Activated CD8-positive, alpha-beta memory T cell treated with anti-CD3 and anti-CD28 coated beads, Interleukin-2, amount 50 U/mL, for 1 hour (primary cell): ENCODE data around the gene RALY.
"Not testable (repeated sequence)": the region's sequence is repeated elsewhere in the genome, so short reads cannot be mapped to it uniquely, and the experiment has no call there.

ENCODE experiments used
- DNase-seq: peaks from one replicate; pipeline ENCODE4 v3.0.0-alpha.2; 2020; ENCODE audit errors: extremely low read depth

RALY gene

DNA sequence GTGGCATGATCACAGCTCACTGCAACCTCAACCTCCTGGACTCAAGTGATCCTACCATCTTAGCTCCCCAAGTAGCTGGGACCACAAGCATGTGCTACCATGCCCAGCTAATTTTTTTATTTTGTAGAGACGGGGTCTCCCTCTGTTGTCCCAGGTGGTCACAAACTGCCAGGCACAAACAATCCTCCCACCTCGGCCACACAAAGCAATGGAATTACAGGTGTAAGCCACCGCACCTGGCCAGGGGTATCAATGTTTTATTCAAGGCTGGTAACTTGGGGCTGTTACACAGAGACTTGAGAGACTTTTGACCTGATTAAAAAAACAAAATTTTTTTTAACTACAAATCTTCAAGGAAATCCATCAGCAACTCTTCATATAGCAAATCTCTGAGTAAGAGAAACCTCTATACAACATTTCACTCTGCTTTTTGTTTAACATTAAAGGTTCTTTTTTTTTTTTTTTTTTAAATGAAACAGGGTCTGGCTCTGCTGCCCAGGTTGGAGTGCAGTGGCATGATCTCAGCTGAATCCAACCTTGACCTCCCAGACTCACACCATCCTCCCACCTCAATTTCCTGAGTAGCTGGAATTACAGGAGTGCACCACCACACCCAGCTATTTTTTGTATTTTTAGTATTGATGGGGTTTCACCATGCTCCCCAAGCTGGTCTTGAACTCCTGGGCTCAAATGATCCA, 112.4 kb downstream of the RALY start:
- no peak for DNase-seq

GRCh38 chr20:34108616-34109174, 115.0 kb downstream of the RALY start:
- no peak for DNase-seq

DNA sequence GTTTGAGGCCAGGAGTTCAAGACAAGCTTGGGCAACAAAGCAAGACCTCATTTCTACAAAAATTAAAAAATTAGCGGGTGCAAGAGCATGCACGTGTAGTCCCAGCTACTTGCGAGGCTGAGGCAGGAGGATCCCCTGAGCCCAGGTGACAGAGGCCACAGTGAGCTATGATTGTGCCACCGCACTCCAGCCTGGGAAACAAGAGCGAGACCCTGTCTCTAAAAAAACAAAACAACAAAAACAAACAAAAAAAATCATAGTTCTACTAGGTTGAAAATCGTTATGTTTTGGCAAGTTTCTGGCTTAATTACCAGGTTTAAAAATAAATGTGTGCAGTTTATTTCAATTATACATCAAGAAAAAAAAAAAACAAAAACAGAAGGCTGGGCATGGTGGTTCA, 115.7 kb downstream of the RALY start:
- no peak for DNase-seq

DNA sequence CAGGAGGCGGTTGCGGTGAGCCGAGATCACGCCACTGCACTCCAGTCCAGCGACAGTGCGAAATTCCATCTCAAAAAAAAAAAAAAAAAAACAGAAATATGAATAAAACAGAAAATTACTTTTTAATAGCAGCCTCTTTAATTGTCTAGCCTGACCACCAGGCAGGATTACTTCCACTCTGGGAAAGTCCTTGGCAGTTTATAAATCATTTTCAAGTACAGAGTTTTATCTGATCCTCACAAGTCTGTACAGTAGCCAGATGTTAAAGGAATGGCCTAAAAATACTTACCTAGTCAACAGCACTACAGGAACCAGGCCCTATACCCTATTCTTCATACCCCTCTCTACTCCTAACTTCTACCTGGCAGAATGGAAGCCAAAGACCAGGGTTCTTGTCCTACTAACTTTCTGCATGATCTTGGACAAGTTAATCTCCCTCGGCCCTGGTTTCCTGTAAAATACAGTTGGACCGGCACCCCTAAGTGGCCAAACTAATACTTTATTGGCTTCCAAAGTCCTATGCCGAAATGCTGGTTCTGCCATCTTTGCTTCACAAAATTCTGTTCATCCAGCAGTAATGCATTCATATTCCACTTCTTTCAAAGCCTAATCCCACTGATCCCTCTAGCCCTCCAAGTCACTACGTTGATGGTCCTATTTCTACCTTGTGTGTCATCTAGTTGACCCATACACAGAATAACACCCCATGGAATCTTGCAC, 116.5 kb downstream of the RALY start:
- no peak for DNase-seq

DNA sequence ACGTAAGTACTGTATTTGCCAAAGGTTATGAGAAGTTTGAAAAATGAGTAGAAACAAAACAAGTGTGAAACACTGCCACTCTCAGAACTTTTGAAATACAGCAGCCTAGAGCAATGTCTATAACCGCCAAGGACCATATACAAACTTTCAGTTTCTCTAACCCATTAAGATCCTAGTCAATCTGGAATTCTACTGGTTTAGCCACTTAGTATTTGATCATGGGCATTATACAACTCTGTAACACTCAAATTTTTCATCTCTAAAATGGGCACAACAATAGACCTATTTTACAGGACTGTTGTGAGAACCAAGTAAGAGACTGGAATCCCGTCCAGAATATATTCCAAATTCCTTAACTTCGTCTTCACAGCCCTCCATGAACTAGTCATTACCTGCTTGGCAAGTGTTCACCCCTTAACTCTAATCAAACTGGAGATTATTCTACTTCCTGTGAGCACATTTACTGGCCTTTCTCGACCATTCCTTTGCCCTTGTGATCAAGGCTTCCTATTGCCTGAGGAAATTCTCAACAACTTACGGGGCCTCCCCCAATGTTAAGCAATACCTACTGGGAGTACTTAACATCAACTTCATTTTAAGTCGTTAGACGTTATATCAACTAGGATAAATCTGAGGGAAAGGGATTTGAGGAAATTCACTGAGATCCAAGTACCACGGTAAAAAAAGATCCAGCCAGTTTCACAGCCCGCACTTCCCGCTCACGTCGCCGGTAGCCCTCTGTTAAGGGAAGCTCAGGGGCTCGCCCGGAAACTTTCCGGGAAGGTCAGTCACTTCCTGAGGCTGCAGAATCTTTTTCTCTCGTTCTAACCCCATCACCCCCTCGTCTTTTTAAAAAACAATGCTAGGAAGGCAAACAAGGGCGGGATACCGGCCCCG, 117.3 kb downstream of the RALY start:
- no peak for DNase-seq

DNA sequence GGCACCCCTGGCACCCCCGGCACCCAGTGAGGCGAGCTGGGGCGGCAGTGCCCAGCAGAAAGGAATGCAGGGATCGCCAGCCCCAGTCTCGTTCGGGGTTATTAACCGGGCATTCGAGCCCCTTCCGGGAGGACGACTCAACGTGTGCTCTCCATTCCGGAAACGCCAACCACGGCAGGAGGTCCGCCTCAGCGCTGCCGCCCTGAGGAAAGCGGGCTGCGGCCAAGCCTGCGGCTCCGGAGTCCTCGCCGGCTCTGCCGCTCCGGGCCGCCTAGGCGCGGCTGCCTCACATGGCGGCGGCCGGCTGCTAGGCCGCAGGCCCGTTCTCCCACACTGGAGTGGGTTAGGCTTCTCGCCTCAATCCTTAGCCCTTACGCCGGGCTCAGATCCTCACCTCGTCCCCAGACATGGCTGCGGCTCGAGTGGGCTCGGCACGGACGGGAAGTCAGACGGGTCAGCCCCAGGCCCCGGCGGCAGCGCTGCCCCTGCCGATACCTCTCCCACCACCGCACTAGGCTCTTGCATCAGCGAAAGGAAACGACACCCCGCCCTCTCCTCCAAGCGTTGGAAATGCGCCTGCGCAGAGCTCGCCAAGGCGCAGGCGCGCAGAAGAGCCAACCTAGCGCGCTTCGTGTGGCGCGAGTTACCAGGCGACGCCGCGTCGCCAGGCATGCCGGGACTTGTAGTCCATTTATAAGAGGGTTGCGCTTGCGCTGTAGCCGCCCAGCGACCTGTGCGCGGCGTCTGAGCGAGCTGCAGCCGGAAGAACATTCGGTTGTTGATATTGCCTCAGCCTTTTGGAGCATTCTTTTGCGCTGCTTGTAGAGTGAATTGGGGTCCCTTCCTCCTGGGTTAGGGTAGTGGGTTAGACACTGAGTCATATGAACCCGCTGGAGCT, 118.2 kb downstream of the RALY start, which contains the start of gene EIF2S2:
Gene EIF2S2, minus strand, starts transcription at position 542 of the 898 bp plus-strand sequence. Its CDS starts 133 bp downstream, at position 409.
- peak; percentile 87 for DNase-seq

DNA sequence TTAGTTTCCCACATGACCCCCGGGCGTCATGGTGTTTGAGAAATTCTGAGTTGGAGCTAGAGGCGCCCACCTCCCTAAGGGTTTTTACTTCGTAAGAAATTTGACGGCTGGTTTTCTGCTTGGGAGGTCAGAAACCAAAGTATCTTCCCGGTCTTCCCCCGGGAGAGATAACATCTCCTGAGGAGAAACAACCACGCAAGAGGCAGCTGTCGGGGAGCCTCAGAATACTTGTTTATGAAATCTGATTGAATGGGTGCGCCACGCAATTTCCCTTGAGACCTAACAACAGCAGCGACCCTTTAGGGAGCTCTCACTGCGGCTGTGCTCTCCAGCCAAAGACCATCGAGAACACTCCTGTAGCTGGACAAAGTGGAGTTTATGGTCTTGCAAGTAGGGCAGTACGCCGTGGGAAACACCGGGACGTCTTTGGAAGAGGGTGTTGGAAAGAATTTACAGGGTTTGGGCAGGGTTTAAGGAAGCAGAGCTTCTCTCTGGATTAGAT, 118.9 kb downstream of the RALY start:
- DNase-seq = no peak

GRCh38 chr20:34114809-34115208, 121.1 kb downstream of the RALY start:
- no peak for DNase-seq

DNA sequence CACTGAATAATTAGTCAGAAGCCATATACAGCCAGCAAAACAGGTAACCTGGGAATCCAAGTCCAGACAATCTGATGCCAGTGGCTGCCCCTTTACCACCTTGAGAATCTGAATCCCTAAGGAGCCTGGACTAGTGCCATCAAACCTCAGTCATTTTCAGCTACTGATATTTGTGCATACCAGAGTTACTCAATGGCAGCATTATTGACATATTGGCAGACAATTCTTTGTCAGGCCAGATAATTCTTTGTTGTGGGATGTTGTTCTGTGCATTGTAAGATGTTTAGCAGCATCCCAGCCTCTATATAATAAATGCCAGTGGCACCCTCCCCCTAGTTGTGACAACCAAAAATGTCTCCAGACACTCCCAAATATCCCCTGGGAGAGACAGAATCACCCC, 121.5 kb downstream of the RALY start:
- DNase-seq = no peak

DNA sequence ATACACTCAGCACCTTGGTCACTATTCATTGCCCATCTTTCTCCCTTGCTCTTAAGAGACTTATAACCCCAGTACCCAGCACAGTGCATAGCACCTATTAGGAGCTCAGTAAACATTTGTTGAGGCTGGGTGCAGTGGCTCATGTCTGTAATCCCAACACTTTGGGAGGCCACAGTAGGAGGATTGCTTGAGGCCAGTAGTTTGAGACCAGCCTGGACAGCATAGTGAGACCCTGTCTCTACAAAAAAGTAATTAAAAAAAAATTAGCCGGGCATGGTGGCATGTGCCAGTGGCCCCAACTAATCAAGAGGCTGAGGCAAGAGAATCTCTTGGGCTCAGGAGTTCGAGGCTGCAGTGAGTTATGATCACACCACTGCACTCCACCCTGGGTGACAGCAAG, 126.5 kb downstream of the RALY start:
- no peak for DNase-seq

DNA sequence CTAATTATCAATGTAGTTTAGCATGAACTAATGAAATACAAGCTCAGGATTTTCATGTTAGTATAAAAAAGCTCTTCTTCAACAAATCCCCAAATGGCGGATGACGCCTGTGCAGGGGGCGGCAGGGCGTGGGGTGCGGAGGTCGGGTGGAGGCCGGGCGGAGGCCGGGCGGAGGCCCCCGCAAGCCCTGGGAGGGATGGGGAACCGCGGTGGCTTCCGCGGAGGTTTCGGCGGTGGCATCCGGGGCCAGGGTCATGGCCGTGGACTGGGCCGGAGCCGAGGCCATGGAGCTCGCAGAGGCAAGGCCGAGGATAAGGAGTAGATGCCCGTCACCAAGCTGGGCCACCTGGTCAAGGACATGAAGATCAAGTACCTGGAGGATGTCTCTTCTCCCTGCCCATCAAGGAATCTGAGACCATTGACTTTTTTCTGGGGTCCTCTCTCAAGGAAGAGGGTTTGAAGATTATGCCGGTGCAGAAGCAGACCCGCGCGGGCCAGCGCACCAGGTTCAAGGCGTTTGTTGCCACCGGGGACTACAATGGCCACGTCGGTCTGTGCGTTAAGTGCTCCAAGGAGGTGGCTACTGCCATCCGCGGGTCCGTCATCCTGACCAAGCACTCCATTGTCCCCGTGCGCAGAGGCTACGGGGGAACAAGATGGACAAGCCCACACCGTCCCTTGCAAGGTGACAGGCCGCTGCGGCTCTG, 128.7 kb downstream of the RALY start:
- DNase-seq = no peak

DNA sequence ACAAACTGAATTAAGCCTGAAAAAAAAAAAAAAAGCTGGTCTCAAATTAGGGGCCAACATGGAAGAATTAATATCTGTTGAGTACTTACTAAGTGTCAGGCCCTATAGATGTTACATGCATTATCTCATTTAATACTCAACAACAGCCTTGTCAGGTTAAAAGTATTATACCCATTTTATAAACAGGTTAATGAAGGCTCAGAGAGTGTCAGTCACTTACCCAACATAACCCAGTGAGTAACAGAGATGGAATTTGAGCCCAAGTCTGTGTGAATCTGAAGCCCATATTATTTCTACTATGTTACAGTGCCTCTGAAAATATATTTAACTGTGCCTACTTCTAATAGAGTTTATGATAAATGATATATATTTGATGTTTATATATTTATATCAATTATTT, 129.6 kb downstream of the RALY start:
- no peak for DNase-seq

- no peak for DNase-seq
These were observed 130.9 kb downstream of the RALY start for GRCh38 chr20:34124469-34125249.

DNA sequence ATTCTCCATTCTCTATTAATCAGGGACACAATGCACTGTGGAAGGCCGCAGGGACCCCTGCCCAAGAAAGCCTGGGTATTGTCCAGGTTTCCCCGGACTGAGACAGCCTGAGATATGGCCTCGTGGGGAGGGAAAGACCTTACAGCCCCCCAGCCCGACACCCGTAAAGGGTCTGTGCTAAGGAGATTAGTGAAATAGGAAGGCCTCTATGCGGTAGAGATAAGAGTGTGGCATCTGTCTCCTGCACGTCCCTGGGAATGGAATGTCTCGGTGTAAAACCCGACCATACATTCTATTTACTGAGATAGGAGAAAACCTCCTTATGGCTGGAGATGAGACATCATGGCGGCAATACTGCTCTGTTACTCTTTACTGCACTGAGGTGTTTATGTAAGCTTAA, 134.1 kb downstream of the RALY start:
- DNase-seq = no peak

- DNase-seq = peak; percentile 19
These were observed 135.9 kb downstream of the RALY start for GRCh38 chr20:34129518-34130162.

- DNase-seq = no peak
These were observed 137.8 kb downstream of the RALY start for GRCh38 chr20:34131491-34131890.

GRCh38 chr20:34132491-34132890, 138.8 kb downstream of the RALY start:
- DNase-seq = not testable (repeated sequence)

DNA sequence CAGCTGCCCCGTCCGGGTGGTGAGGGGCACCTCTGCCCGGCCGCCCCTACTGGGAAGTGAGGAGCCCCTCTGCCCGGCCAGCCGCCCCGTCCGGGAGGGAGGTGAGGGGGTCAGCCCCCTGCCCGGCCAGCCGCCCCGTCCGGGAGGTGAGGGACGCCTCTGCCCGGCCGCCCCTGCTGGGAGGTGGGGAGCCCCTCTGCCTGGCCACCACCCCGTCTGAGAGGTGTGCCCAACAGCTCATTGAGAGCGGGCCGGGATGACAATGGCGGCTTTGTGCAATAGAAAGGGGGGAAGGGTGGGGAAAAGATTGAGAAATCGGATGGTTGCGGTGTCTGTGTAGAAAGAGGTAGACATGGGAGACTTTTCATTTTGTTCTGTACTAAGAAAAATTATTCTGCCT, 139.2 kb downstream of the RALY start:
- not testable (repeated sequence) for DNase-seq

DNA sequence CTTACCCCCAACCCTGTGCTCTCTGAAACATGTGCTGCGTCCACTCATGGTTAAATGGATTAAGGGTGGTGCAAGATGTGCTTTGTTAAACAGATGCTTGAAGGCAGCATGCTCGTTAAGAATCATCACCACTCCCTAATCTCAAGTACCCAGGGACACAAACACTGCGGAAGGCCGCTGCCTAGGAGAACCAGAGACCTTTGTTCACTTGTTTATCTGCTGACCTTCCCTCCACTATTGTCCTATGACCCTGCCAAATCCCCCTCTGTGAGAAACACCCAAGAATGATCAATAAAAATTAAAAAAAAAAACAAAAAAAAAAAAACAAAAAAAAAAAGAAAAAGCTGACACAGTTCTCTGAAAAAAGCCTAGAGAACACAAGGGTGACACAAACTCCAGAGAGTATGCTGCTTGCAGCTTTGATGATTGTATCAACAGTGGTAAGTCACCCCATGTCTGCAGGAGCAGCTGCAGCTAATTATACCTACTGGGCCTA, 139.7 kb downstream of the RALY start:
- DNase-seq = not testable (repeated sequence)
